ENCODE measurements around the gene SLAMF8. TPM values are rescaled to one million over a fixed set of nuclear protein-coding genes. Genes with fewer than 3 reads are reported as not detected.

Gene SLAMF8
- total RNA-seq, 1 experiment from 2014 or later, result not detected

DNA sequence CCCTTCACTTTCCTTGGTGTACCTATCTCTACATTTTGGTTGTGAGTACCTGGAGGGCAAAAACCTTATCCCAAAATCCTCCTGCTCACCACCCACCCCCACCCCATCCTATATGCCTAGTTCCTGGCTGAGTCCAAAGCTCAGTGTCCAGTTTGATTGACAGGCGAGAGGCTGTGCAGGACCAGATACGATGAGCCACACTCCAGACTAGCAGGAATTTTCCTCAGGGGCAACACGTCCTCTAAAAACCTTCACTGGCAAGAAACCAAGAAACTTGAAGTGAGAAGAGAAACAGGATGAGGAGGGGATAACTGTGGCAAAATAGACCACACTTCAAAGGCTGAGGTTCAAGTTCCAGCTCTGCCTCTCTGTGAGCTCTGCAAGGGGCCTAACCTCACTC, 1.1 kb upstream of the SLAMF8 start:
- Histone ChIP-seq H4K8ac (replicated peaks; ENCODE audit: insufficient read length, low read depth, low read length) (no peak overlapping the region), H3K14ac (ENCODE audit: insufficient read depth, low read length) (no peak overlapping the region), H3K27me3 (ENCODE audit: insufficient read depth, low read length) (no peaks in the 10 kb centered on the region), H2BK20ac (ENCODE audit: low read depth, low read length, poor library complexity, severe bottlenecking) (no peak overlapping the region), H2BK12ac (ENCODE audit: insufficient read length, low read depth, low read length) (no peak overlapping the region), H3K23ac (ENCODE audit: insufficient read length, low read depth, low read length) (no peak overlapping the region), H2AK5ac (ENCODE audit: insufficient read length, low read length) (no peak overlapping the region), H3K4me1 (ENCODE audit: insufficient read depth, low read length) (no peaks in the 10 kb centered on the region), H3K18ac (ENCODE audit: insufficient read length, low read depth, low read length) (no peak overlapping the region), H2AFZ (ENCODE audit: low read length) (no peak overlapping the region), H3K27ac (ENCODE audit: insufficient read length, low read depth, low read length) (no peak overlapping the region), H4K5ac (ENCODE audit: insufficient read length, low read depth, low read length) (no peak overlapping the region), H3K9ac (ENCODE audit: extremely low read depth, insufficient read length, low read length) (no peak overlapping the region), H4K20me1 (ENCODE audit: control insufficient read depth, insufficient read depth, insufficient read length) (no peaks in the 10 kb centered on the region), H3K79me1 (ENCODE audit: insufficient read depth, low read depth, low read length, poor library complexity, severe bottlenecking) (no peaks in the 10 kb centered on the region), H2BK15ac (ENCODE audit: low read depth, low read length) (no peak overlapping the region), H3K4ac (ENCODE audit: low read depth, low read length) (no peak overlapping the region), H3K4me2 (ENCODE audit: insufficient read depth, insufficient read length, low read length) (no peak overlapping the region), H3K9me3 (ENCODE audit: control insufficient read depth, low read depth, low read length) (no peaks in the 10 kb centered on the region), H3K79me2 (ENCODE audit: insufficient read depth, low read length) (no peaks in the 10 kb centered on the region), H3K23me2 (ENCODE audit: insufficient read length, low read depth, low read length, poor library complexity, severe bottlenecking) (no peaks in the 10 kb centered on the region), H3K56ac (ENCODE audit: insufficient read length, low read depth, low read length) (no peak overlapping the region), H2BK5ac (ENCODE audit: insufficient read length, low read length) (no peak overlapping the region), H3T11ph (ENCODE audit: low read length) (no peak overlapping the region), H4K91ac (ENCODE audit: insufficient read length, low read depth, low read length) (no peak overlapping the region), H2BK120ac (ENCODE audit: low read depth, low read length, poor library complexity, severe bottlenecking) (no peak overlapping the region)
- TF ChIP-seq, protein P1, sequence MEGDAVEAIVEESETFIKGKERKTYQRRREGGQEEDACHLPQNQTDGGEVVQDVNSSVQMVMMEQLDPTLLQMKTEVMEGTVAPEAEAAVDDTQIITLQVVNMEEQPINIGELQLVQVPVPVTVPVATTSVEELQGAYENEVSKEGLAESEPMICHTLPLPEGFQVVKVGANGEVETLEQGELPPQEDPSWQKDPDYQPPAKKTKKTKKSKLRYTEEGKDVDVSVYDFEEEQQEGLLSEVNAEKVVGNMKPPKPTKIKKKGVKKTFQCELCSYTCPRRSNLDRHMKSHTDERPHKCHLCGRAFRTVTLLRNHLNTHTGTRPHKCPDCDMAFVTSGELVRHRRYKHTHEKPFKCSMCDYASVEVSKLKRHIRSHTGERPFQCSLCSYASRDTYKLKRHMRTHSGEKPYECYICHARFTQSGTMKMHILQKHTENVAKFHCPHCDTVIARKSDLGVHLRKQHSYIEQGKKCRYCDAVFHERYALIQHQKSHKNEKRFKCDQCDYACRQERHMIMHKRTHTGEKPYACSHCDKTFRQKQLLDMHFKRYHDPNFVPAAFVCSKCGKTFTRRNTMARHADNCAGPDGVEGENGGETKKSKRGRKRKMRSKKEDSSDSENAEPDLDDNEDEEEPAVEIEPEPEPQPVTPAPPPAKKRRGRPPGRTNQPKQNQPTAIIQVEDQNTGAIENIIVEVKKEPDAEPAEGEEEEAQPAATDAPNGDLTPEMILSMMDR (conservative IDR thresholded peaks at IDR 0.05), result no peak
- Mint-ChIP-seq H3K9me3 (no peaks in the 10 kb centered on the region), H3K4me3 (no peak overlapping the region), H3K27me3 (ENCODE audit: low read depth) (peaks cover 49% of the 10 kb centered on the region), H3K36me3 (ENCODE audit: insufficient read depth in 1 of 3, low read depth in 3 of 3) (no peaks in the 10 kb centered on the region), H3K27ac (no peak overlapping the region), H3K4me1 (peaks cover 13 to 16% of the 10 kb centered on the region in 2 experiments)
- no peak for DNase-seq
- no CpG with 5 or more reads among the region's 3 CpGs for WGBS (ENCODE audit: extremely low coverage, insufficient read length, low lambda C conversion rate)
